Esophagus (tissue), 2 donors: Measurements from ENCODE around the gene SYT3. TPM values are rescaled to one million over a fixed set of nuclear protein-coding genes. Genes with fewer than 3 reads are reported as not detected.
A peak's percentile ranks its signal among the peaks of the same experiment; 100 is the strongest.

Source experiments
- H3K27ac ChIP-seq, 2 donors: one replicate each; pipeline ENCODE4 v1.5.1; 2013; ENCODE audit warnings: low read depth in 2 of 2, mild to moderate bottlenecking in 2 of 2, inconsistent platforms in 1 of 2, low read length in 1 of 2, moderate library complexity in 1 of 2
- H3K27me3 ChIP-seq, 2 donors: one replicate each; pipeline ENCODE4 v1.6.1; 2013; ENCODE audit warnings: low read length in 2 of 2, control low read depth in 1 of 2, mild to moderate bottlenecking in 1 of 2; ENCODE audit not compliant: insufficient read depth in 2 of 2, control insufficient read depth in 1 of 2
- H3K36me3 ChIP-seq, 2 donors: one replicate each; pipeline ENCODE4 v1.6.1; 2013; ENCODE audit warnings: low read length in 1 of 2; ENCODE audit not compliant: control insufficient read depth in 2 of 2, insufficient read depth in 2 of 2
- H3K4me1 ChIP-seq, 2 donors: one replicate each; pipeline ENCODE4 v1.6.1; 2013; ENCODE audit warnings: low read length in 1 of 2; ENCODE audit not compliant: control insufficient read depth in 2 of 2, insufficient read depth in 2 of 2
- H3K4me3 ChIP-seq, 2 donors: one replicate each; pipeline ENCODE4 v1.5.1; 2013; ENCODE audit warnings: low read length in 2 of 2, mild to moderate bottlenecking in 2 of 2, low read depth in 1 of 2, moderate library complexity in 1 of 2
- H3K9me3 ChIP-seq, 2 donors: one replicate each; pipeline ENCODE4 v1.6.1; 2013; ENCODE audit warnings: mild to moderate bottlenecking in 2 of 2, low read depth in 1 of 2, low read length in 1 of 2, moderate library complexity in 1 of 2; ENCODE audit not compliant: control insufficient read depth in 2 of 2, insufficient read depth in 1 of 2
- WGBS, 2 donors: extraction: QIAGEN DNeasy Blood & Tissue Kit; methylation state at CpG; one replicate each; pipeline ENCODE4 v1.1.7; 2013; 5-methylcytosine and 5-hydroxymethylcytosine counted together
- polyA plus RNA-seq, 2 donors: library from polyadenylated mRNA; stranded (reverse); fragments of 200-250 nt; gene quantifications; one replicate each; pipeline ENCODE4 v1.2.3, GENCODE V29; 2013
- donor health status: healthy with polysubstance abuse.
- donor health status: Bipolar disorder and iron deficiency.

SYT3 gene
- polyA plus RNA-seq, result under 1 TPM; 0.09 to 0.20 TPM

- H3K27me3 ChIP-seq, result peaks cover 0 to 10% of the 10 kb centered on the region in 2 donors
- no peak within 1 kb of the TSS for H3K27ac ChIP-seq
- H3K36me3 ChIP-seq, result no peaks in the 10 kb centered on the region
- H3K9me3 ChIP-seq, result peaks cover 0 to 9% of the 10 kb centered on the region in 2 donors
- peak within 1 kb of the TSS; percentile 42 to 46 for H3K4me3 ChIP-seq
- WGBS, 2 donors, result 4% methylated on average over 60 to 73 of the region's 76 CpGs
- H3K4me1 ChIP-seq, result peaks cover 2 to 3% of the 10 kb centered on the region in 2 donors
Measured at GRCh38 chr19:50639121-50640112, at the start of gene SYT3. Gene SYT3, minus strand, starts transcription at chr19:50639881. Its CDS starts 2,470 bp downstream, at chr19:50637411.

- no peaks in the 10 kb centered on the region for H3K36me3 ChIP-seq
- H3K9me3 ChIP-seq, result peaks cover 0 to 2% of the 10 kb centered on the region in 2 donors
- H3K4me1 ChIP-seq, result no peaks in the 10 kb centered on the region
- H3K27me3 ChIP-seq, result peaks cover 0 to 7% of the 10 kb centered on the region in 2 donors
- no peak overlapping the region for H3K27ac ChIP-seq
- no peak overlapping the region for H3K4me3 ChIP-seq
- 61 to 66% methylated on average over 9 to 19 of the region's 19 CpGs for WGBS, 2 donors
Measured at GRCh38 chr19:50688766-50689165, 49.1 kb upstream of the SYT3 start.

DNA sequence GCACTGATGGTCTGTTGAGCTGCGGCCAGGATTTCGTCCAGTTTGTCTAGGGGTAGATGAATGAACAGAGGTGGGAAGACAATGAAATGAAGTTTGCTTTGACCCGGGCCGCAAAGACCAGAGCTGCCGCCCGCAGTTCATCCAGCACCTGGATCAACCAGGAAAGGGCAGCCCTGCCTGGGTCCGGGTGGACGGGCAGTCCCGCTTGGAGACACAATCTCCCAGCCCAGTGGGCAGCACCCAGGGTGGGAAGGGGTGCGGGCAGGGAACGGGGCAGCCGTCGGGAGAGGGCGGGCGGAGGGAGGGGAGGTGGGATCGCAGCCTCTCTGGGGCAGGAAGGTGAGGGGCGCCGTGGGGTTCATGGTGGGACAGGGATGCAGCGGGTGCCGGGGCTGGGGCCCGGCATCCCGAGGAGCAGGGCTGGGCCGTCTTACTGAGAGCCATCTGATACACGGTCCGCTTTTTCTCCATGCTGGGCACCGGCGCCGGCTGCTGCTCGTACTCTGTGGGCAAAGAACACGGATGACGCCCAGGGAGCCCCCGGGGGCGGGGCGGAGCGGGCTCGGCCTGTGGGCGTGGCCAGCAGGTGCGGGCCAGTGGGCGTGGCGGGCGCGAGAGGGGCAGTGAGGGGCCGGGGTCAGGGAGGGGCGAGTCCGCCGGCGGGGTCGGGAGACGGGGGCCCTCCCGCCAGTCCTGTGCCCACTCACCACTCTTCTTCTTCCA, 46.8 kb upstream of the SYT3 start:
- peaks cover 0 to 2% of the 10 kb centered on the region in 2 donors for H3K9me3 ChIP-seq
- WGBS, 2 donors, result 14 to 21% methylated on average over 28 to 50 of the region's 50 CpGs
- H3K27ac ChIP-seq, result no peak overlapping the region
- no peaks in the 10 kb centered on the region for H3K36me3 ChIP-seq
- no peaks in the 10 kb centered on the region for H3K27me3 ChIP-seq
- no peak overlapping the region for H3K4me3 ChIP-seq
- H3K4me1 ChIP-seq, result no peaks in the 10 kb centered on the region

DNA sequence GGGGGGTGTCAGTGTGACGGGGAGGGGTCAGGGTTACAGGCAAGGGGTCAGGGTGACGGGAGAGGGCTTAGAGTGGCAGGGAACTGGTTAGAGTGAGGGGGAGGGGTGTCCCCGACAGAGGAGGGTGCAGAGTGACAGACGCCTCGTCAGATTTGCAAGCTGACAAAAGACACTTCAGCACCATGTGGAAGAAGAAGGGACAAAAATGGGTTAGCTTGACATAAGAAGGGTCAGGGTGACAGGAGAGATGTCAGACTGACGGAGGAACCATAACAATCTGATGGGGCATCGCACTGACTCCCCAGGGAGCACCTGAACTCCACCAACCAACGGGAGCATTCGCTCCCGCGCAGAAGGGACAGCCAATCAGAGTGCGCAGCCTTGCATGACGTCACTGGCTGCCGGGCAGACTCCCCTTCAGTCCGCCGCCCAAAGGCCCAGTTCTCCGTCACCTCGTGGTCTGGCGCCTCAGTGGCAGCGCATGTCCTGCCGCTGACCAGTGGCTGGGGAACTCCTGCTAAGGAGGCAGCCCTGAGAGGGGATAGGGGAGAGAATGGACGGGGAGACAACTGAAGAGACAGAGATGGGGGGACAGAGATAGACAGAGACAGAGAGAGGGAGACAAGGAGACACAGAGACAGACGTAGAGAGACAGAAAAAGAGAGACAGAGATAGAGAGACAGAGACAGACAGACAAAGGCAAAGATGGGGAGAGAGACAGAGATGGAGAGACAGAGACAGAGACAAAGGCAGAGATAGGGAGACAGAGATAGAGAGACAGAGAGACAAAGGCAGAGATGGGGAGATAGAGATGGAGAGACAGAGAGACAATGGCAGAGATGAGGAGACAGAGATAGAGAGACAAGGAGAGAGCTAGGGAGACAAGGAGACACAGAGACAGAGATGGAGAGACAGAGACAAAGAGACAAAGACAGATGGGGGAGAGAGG, 39.8 kb upstream of the SYT3 start:
- H3K4me1 ChIP-seq, result no peaks in the 10 kb centered on the region
- H3K4me3 ChIP-seq, result no peak overlapping the region
- no peaks in the 10 kb centered on the region for H3K36me3 ChIP-seq
- no peak overlapping the region for H3K27ac ChIP-seq
- H3K9me3 ChIP-seq, result peaks cover 0 to 8% of the 10 kb centered on the region in 2 donors
- 13 to 14% methylated on average over 23 of the region's 23 CpGs for WGBS, 2 donors
- H3K27me3 ChIP-seq, result peaks cover 0 to 3% of the 10 kb centered on the region in 2 donors

DNA sequence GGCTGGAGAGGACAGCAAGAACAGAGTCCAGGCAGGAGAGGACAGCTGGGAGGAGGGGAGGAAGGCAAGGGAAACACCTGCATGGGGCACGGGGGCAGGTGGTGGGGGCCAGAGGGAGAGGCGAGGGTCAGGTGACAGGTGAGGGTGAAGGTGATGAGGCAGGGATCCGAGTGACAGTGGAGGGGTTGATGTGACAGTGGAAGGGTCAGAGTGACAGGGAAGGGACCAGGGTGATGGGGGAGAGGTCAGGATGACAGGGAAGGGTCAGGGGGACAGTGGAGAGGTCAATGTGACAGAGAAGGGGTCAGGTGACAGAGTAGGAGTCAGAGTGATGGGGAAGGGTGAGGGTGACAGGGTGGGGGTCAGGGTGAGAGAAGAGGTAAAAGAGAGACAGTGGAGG, 38.6 kb upstream of the SYT3 start:
- Histone ChIP-seq H3K27ac (no peak overlapping the region), H3K27me3 (peaks cover 0 to 3% of the 10 kb centered on the region in 2 donors), H3K4me1 (no peaks in the 10 kb centered on the region), H3K36me3 (no peaks in the 10 kb centered on the region), H3K9me3 (peaks cover 0 to 8% of the 10 kb centered on the region in 2 donors), H3K4me3 (no peak overlapping the region)
- WGBS, 2 donors, result 48 to 51% methylated on average over 3 of the region's 3 CpGs

- no peaks in the 10 kb centered on the region for H3K36me3 ChIP-seq
- no peak overlapping the region for H3K27ac ChIP-seq
- H3K9me3 ChIP-seq, result peaks cover 0 to 8% of the 10 kb centered on the region in 2 donors
- WGBS, 2 donors, result 42 to 55% methylated on average over 5 of the region's 5 CpGs
- H3K4me3 ChIP-seq, result no peak overlapping the region
- H3K27me3 ChIP-seq, result peaks cover 0 to 6% of the 10 kb centered on the region in 2 donors
- no peaks in the 10 kb centered on the region for H3K4me1 ChIP-seq
Measured at GRCh38 chr19:50677636-50678035, 38.0 kb upstream of the SYT3 start.

DNA sequence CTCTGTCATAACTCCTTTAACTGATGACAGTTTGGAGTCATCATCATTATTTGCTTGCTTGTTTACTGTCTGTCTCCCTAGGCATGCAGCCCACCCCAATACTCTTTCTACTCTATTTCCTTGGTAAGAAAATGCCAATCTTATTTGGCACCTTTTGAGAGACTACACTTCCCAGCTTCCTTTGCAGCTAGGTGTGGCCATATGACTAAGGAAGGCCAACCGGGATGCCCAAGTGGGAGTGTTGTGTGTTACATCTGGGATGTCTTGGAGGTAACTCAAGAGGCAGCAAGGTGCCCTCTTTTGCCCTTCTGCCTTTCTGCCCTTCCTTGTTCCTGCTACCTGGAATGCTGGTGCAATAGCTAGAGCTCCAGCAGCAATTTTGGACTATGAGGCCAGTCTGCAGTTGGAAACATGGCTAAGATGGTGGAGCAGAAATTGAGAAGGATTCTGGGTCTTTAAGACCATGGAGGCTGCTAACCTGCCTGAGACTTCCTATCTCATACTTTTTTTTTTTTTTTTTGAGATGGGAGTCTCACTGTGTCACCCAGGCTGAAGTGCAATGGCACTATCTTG, 37.0 kb upstream of the SYT3 start:
- H3K27ac ChIP-seq, result no peak overlapping the region

GRCh38 chr19:50673118-50673517, 33.4 kb upstream of the SYT3 start:
- 25 to 28% methylated on average over 15 of the region's 15 CpGs for WGBS, 2 donors
- H3K27ac ChIP-seq, result no peak overlapping the region
- H3K9me3 ChIP-seq, result peaks cover 0 to 6% of the 10 kb centered on the region in 2 donors
- H3K27me3 ChIP-seq, result peaks cover 0 to 12% of the 10 kb centered on the region in 2 donors
- no peaks in the 10 kb centered on the region for H3K4me1 ChIP-seq
- H3K4me3 ChIP-seq, result no peak overlapping the region
- H3K36me3 ChIP-seq, result no peaks in the 10 kb centered on the region

More for the DNA sequence above, 37.0 kb upstream of the SYT3 start:
- Histone ChIP-seq H3K36me3 (no peaks in the 10 kb centered on the region), H3K27me3 (peaks cover 0 to 8% of the 10 kb centered on the region in 2 donors), H3K4me3 (no peak overlapping the region), H3K9me3 (peaks cover 0 to 8% of the 10 kb centered on the region in 2 donors), H3K4me1 (no peaks in the 10 kb centered on the region)
- 55 to 71% methylated on average over 1 of the region's 1 CpG for WGBS, 2 donors
